Ovary (tissue), 9 donors: ENCODE results near the gene GGT7. TPM values are rescaled to one million over a fixed set of nuclear protein-coding genes. Genes with fewer than 3 reads are reported as not detected.

Experiments
- DNase-seq, 5 donors: peaks; one replicate each; pipeline ENCODE4 v3.0.0-alpha.2; 2019 to 2020
- H3K27ac ChIP-seq, 2 donors: fragments of 200-600 bp; one replicate each; pipeline versions ENCODE4 v1.5.1 to v1.8.0; 2019 to 2022
- H3K27me3 ChIP-seq: fragments of 200-600 bp; one replicate; pipeline ENCODE4 v1.8.0; 2022
- H3K36me3 ChIP-seq: fragments of 200-600 bp; sonication (generic); one replicate; pipeline ENCODE4 v1.5.1; 2019
- H3K4me1 ChIP-seq: one replicate; pipeline ENCODE4 v1.8.1; 2013; ENCODE audit warnings: mild to moderate bottlenecking, moderate library complexity; ENCODE audit not compliant: insufficient read depth
- H3K4me3 ChIP-seq: fragments of 200-600 bp; sonication (generic); one replicate; pipeline ENCODE4 v1.5.1; 2017
- H3K9me3 ChIP-seq, 2 donors: fragments of 200-600 bp in 1 of 2; sonication (generic) in 1 of 2; one replicate each; pipeline versions ENCODE4 v1.5.1 to v1.8.1; 2013 to 2019; ENCODE audit warnings: mild to moderate bottlenecking in 1 of 2, moderate library complexity in 1 of 2
- CTCF ChIP-seq, 3 donors: fragments of 450-650 bp in 2 of 3; fragments of 200-600 bp in 1 of 3; IDR thresholded peaks; one replicate each; pipeline versions ENCODE4 v1.5.1 to v1.8.0; 2016 to 2022; ENCODE audit warnings: antibody characterized with exemption in 3 of 3, mild to moderate bottlenecking in 1 of 3
- EP300 ChIP-seq: sonication (generic); formaldehyde crosslinking; IDR thresholded peaks from one replicate; pipeline ENCODE4 v1.6.1; 2017; ENCODE audit warnings: antibody characterized with exemption
- POLR2A ChIP-seq: fragments of 450-650 bp; IDR thresholded peaks from one replicate; pipeline ENCODE4 v1.6.1; 2017; ENCODE audit warnings: antibody characterized with exemption, mild to moderate bottlenecking, moderate library complexity
- WGBS, 3 donors: extraction: QIAGEN DNeasy Blood & Tissue Kit in 1 of 3; methylation state at CpG; one replicate each; pipeline versions ENCODE4 v1.1.5 to v1.1.7; 2013 to 2017; 5-methylcytosine and 5-hydroxymethylcytosine counted together
- intact Hi-C, 4 donors: fragments of 100-400 bp; cut with DNase I; formaldehyde crosslinking; loops; one replicate each; pipeline versions ENCODE4 v1.11.0 to v1.15.1; 2022 to 2023
- polyA plus RNA-seq, 2 donors: library from polyadenylated mRNA; stranded (reverse); fragments of 200-250 nt in 1 of 2; fragments of 350-450 nt in 1 of 2; fragmentation: Illumina TruSeq in 1 of 2; extraction: RNeasy Lipid Tissue Mini Kit (QIAGEN cat#74804) in 1 of 2; gene quantifications; one replicate each; pipeline ENCODE4 v1.2.3, GENCODE V29; 2013 to 2014
- total RNA-seq, 7 donors: library from RNA; depleted of rRNA in 2 of 7; stranded (reverse); fragments of >200 nt in 2 of 7; fragmentation: NEBNext Ultra II Directional in 3 of 7; extraction: Animal tissue kit (Norgen Biotek cat#: 25700) in 3 of 7; gene quantifications; one replicate each; pipeline versions ENCODE4 v1.1.0 to v1.2.4, GENCODE V29; 2016 to 2023
- donor health status: DM: no; HTN: no; CAD: no; lungs with moderate emphysema.
- donor health status: DM: no; HTN: no; CAD: no.
- donor health status: Bipolar disorder and iron deficiency.
- donor health status: DM: yes; HTN: yes; CAD: no.
- donor health status: DM: no; HTN: no; CAD: no.
- donor health status: DM: yes; HTN: yes; CAD: no.

GGT7 gene
- total and polyA plus RNA-seq, 9 donors, result 4.4 to 30.3 (median 18.8) TPM

GRCh38 chr20:34859826-34860545 lies 12.7 kb downstream of the GGT7 start:
- TF ChIP-seq POLR2A (no peak), CTCF (IDR thresholded peaks at IDR 0.05) (no peak), EP300 (no peak)
- no peak overlapping the region for H3K4me3 ChIP-seq
- H3K27ac ChIP-seq, result no peak overlapping the region
- no peaks in the 10 kb centered on the region for H3K4me1 ChIP-seq
- WGBS, 3 donors, result 85 to 91% (median 87%) methylated on average over 9 of the region's 9 CpGs
- no peaks in the 10 kb centered on the region for H3K36me3 ChIP-seq
- DNase-seq, result no peak
- no peaks in the 10 kb centered on the region for H3K9me3 ChIP-seq
- intact Hi-C loops, result no loop called here
- no peaks in the 10 kb centered on the region for H3K27me3 ChIP-seq

DNA sequence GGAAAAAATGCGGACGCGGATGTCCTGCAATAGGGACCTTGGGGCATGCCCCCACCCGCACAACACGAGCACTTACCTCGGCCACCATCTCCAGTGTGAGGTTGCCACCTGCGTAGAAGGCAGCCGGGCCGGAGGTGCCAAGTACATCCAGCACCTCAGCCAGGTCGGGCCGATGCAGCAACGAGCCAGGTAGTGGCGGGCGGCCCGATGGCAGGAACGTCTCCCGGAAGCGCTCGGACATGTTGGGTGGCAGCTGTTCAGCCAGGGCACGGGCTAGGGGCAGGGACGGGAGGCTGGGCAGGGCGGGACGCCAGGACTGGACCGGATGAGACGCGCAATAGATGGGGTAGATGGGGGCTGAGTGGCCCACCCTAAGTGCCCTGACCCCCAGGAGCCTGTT lies 13.3 kb downstream of the GGT7 start:
- H3K36me3 ChIP-seq, result no peaks in the 10 kb centered on the region
- TF ChIP-seq POLR2A (no peak), CTCF (IDR thresholded peaks at IDR 0.05) (no peak), EP300 (no peak)
- intact Hi-C loops, result no loop called here

DNA sequence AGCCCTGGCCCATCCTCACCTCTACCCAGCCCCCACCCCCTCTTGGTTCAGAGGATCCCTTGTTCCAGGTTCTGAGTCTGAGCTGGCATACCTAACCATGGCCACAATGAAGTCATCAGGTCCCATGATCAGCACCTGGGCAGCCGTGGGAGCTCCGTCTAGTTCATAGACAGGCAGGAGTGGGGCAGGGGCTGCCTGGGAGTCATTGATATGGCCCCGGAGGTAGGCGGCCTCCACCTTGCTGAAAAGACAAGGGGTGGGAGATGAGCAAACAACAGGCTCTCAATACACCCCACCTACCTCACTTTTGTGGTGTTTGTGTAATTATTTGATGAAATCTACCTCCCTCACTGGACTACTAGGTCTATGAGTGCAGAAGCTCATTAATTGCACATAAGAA lies 20.4 kb downstream of the GGT7 start:
- H3K27me3 ChIP-seq, result no peaks in the 10 kb centered on the region
- H3K36me3 ChIP-seq, result no peaks in the 10 kb centered on the region
- WGBS, 3 donors, result 88 to 89% (median 89%) methylated on average over 4 of the region's 4 CpGs
- H3K9me3 ChIP-seq, result no peaks in the 10 kb centered on the region
- TF ChIP-seq EP300 (no peak), CTCF (IDR thresholded peaks at IDR 0.05) (no peak), POLR2A (no peak)
- intact Hi-C loops, result no loop called here
- H3K4me3 ChIP-seq, result no peak overlapping the region
- no peak for DNase-seq
- no peak overlapping the region for H3K27ac ChIP-seq
- H3K4me1 ChIP-seq, result no peaks in the 10 kb centered on the region

More for the DNA sequence above, 13.3 kb downstream of the GGT7 start:
- 92 to 96% (median 95%) methylated on average over 26 of the region's 26 CpGs for WGBS, 3 donors
- Histone ChIP-seq H3K27ac (no peak overlapping the region), H3K9me3 (no peaks in the 10 kb centered on the region), H3K4me1 (no peaks in the 10 kb centered on the region), H3K27me3 (no peaks in the 10 kb centered on the region), H3K4me3 (no peak overlapping the region)
- no peak for DNase-seq

- no peaks in the 10 kb centered on the region for H3K27me3 ChIP-seq
- H3K9me3 ChIP-seq, result no peaks in the 10 kb centered on the region
- H3K27ac ChIP-seq, result no peak overlapping the region
- intact Hi-C loops, result no loop called here
- DNase-seq, result no peak
- no peaks in the 10 kb centered on the region for H3K36me3 ChIP-seq
- H3K4me3 ChIP-seq, result no peak overlapping the region
- 93 to 97% (median 96%) methylated on average over 14 of the region's 14 CpGs for WGBS, 3 donors
- no peaks in the 10 kb centered on the region for H3K4me1 ChIP-seq
- TF ChIP-seq POLR2A (no peak), CTCF (IDR thresholded peaks at IDR 0.05) (no peak), EP300 (no peak)
Observed at GRCh38 chr20:34850969-34851368, 21.7 kb downstream of the GGT7 start.
